HepG2 (cell line): ENCODE results near the gene CD151. TPM values are rescaled to one million over a fixed set of nuclear protein-coding genes. Genes with fewer than 3 reads are reported as not detected.

ENCODE experiments used
- ATF7-NPFF ChIP-seq: sonication (generic); formaldehyde crosslinking; IDR thresholded peaks from 2 replicates; pipeline ENCODE4 v1.8.1; 2023; ENCODE audit warnings: mild to moderate bottlenecking, low read depth, missing genetic modification reagents, moderate library complexity
- GATAD1 ChIP-seq: IDR thresholded peaks from 2 replicates; pipeline ENCODE4 v1.6.1; 2016; ENCODE audit warnings: missing genetic modification reagents, missing compliant biosample characterization
- GFI1 ChIP-seq: sonication (generic); formaldehyde crosslinking; IDR thresholded peaks from 2 replicates; pipeline ENCODE4 v1.5.0; 2020; ENCODE audit warnings: missing genetic modification reagents, mild to moderate bottlenecking, borderline replicate concordance
- HHEX ChIP-seq: IDR thresholded peaks from 2 replicates; pipeline ENCODE4 v1.6.1; 2016; ENCODE audit warnings: control low read depth
- HNRNPLL ChIP-seq: fragments of 200-400 bp; formaldehyde crosslinking; IDR thresholded peaks from 2 replicates; pipeline ENCODE4 v1.6.1; 2017; ENCODE audit warnings: mild to moderate bottlenecking, low read depth, low read length; ENCODE audit not compliant: poor library complexity, severe bottlenecking
- KAT8 ChIP-seq: IDR thresholded peaks from 2 replicates; pipeline ENCODE4 v1.6.1; 2016; ENCODE audit warnings: missing genetic modification reagents, missing compliant biosample characterization
- KLF16 ChIP-seq, 2 experiments: sonication (generic) in 1 of 2; formaldehyde crosslinking in 1 of 2; IDR thresholded peaks; 2 replicates each; pipeline versions ENCODE4 v1.6.1 to v1.8.0; 2016 to 2023; ENCODE audit warnings: missing genetic modification reagents in 2 of 2, missing compliant biosample characterization in 1 of 2
- MXD3 ChIP-seq: IDR thresholded peaks from 2 replicates; pipeline ENCODE4 v1.6.1; 2016; ENCODE audit warnings: mild to moderate bottlenecking, missing biosample characterization, missing genetic modification reagents
- NR1H2 ChIP-seq: sonication (generic); formaldehyde crosslinking; IDR thresholded peaks from 2 replicates; pipeline ENCODE4 v1.8.1; 2022; ENCODE audit warnings: low read depth, missing genetic modification reagents, borderline replicate concordance
- SMAD3 ChIP-seq: sonication (generic); formaldehyde crosslinking; IDR thresholded peaks from 2 replicates; pipeline ENCODE4 v1.4.0; 2020; ENCODE audit warnings: missing genetic modification reagents
- SMARCE1 ChIP-seq: fragments of 450-650 bp; IDR thresholded peaks from 2 replicates; pipeline ENCODE4 v1.6.1; 2017; ENCODE audit warnings: borderline replicate concordance
- SP2 ChIP-seq: sonication (generic); formaldehyde crosslinking; IDR thresholded peaks from 2 replicates; pipeline ENCODE4 v1.5.1; 2020; ENCODE audit warnings: mild to moderate bottlenecking, missing genetic modification reagents
- XBP1 ChIP-seq: sonication (generic); formaldehyde crosslinking; IDR thresholded peaks from 2 replicates; pipeline ENCODE4 v1.5.0; 2020; ENCODE audit warnings: missing genetic modification reagents
- YY1 ChIP-seq: IDR thresholded peaks from 2 replicates; pipeline ENCODE4 v1.6.1; 2011; ENCODE audit warnings: low read length, low read depth, moderate library complexity, mild to moderate bottlenecking; ENCODE audit not compliant: insufficient read depth, insufficient replicate concordance
- ZKSCAN1 ChIP-seq: fragments of 150-350 bp; IDR thresholded peaks from 2 replicates; pipeline ENCODE4 v1.6.1; 2014; ENCODE audit warnings: low read length
- ZMAT3 ChIP-seq: sonication (generic); formaldehyde crosslinking; conservative IDR thresholded peaks from 2 replicates; pipeline ENCODE4 v1.7.0; 2021; ENCODE audit warnings: missing genetic modification reagents
- ZMYM4 ChIP-seq: sonication (generic); formaldehyde crosslinking; IDR thresholded peaks from 2 replicates; pipeline ENCODE4 v1.8.1; 2023; ENCODE audit warnings: mild to moderate bottlenecking, missing genetic modification reagents
- ZNF17 ChIP-seq: sonication (generic); formaldehyde crosslinking; IDR thresholded peaks from 2 replicates; pipeline ENCODE4 v1.5.0; 2020; ENCODE audit warnings: mild to moderate bottlenecking, missing genetic modification reagents
- ZNF343 ChIP-seq: sonication (generic); formaldehyde crosslinking; IDR thresholded peaks from 2 replicates; pipeline ENCODE4 v1.4.0; 2020; ENCODE audit warnings: mild to moderate bottlenecking, missing genetic modification reagents
- ZNF382 ChIP-seq: sonication (generic); formaldehyde crosslinking; IDR thresholded peaks from 2 replicates; pipeline ENCODE4 v1.5.0; 2020; ENCODE audit warnings: missing genetic modification reagents, mild to moderate bottlenecking, borderline replicate concordance
- ZNF383 ChIP-seq: sonication (generic); formaldehyde crosslinking; IDR thresholded peaks from 2 replicates; pipeline ENCODE4 v1.4.0; 2020; ENCODE audit warnings: missing genetic modification reagents, mild to moderate bottlenecking, borderline replicate concordance
- ZNF44 ChIP-seq: sonication (generic); formaldehyde crosslinking; IDR thresholded peaks from 2 replicates; pipeline ENCODE4 v1.5.1; 2020; ENCODE audit warnings: mild to moderate bottlenecking, missing genetic modification reagents
- ZNF792 ChIP-seq: IDR thresholded peaks from 2 replicates; pipeline ENCODE4 v1.6.1; 2016
- polyA plus RNA-seq, 8 experiments: library from polyadenylated mRNA; depleted of rRNA in 3 of 8; stranded (reverse) in 7 of 8; unstranded in 1 of 8; fragments of >200 nt; fragmentation: Illumina TruSeq in 4 of 8; extraction: Trizol in 4 of 8; gene quantifications; 2 replicates each; pipeline versions ENCODE4 v1.2.1 to v1.2.3, GENCODE V29; 2011 to 2016; ENCODE audit warnings: low read depth in 4 of 8, missing spikeins in 1 of 8, mixed read lengths in 1 of 8; ENCODE audit not compliant: insufficient read depth in 1 of 8
- total RNA-seq, 5 experiments: library from RNA; depleted of rRNA; stranded (reverse); fragments of >200 nt; fragmentation: Illumina TruSeq; extraction: Trizol; gene quantifications; 2 replicates each; pipeline ENCODE4 v1.2.3, GENCODE V29; 2016; ENCODE audit warnings: low read depth in 1 of 5
- TF ChIP-seq, protein P1 (sequence below): sonication (generic); formaldehyde crosslinking; IDR thresholded peaks from 2 replicates; pipeline ENCODE4 v1.9.0; 2021; ENCODE audit warnings: mild to moderate bottlenecking, missing genetic modification reagents
- TF ChIP-seq, protein P2 (sequence below): sonication (generic); formaldehyde crosslinking; IDR thresholded peaks from 2 replicates; pipeline ENCODE4 v1.5.0; 2020; ENCODE audit warnings: missing genetic modification reagents

Gene CD151
- total and polyA plus RNA-seq, 2 of the 13 experiments (the other 11 are each of a cell fraction or from before 2014, with no cell fraction given) = 125 to 197 TPM

GRCh38 chr11:832529-833113 lies at the start of gene CD151 (continued):
- TF ChIP-seq, protein P1, sequence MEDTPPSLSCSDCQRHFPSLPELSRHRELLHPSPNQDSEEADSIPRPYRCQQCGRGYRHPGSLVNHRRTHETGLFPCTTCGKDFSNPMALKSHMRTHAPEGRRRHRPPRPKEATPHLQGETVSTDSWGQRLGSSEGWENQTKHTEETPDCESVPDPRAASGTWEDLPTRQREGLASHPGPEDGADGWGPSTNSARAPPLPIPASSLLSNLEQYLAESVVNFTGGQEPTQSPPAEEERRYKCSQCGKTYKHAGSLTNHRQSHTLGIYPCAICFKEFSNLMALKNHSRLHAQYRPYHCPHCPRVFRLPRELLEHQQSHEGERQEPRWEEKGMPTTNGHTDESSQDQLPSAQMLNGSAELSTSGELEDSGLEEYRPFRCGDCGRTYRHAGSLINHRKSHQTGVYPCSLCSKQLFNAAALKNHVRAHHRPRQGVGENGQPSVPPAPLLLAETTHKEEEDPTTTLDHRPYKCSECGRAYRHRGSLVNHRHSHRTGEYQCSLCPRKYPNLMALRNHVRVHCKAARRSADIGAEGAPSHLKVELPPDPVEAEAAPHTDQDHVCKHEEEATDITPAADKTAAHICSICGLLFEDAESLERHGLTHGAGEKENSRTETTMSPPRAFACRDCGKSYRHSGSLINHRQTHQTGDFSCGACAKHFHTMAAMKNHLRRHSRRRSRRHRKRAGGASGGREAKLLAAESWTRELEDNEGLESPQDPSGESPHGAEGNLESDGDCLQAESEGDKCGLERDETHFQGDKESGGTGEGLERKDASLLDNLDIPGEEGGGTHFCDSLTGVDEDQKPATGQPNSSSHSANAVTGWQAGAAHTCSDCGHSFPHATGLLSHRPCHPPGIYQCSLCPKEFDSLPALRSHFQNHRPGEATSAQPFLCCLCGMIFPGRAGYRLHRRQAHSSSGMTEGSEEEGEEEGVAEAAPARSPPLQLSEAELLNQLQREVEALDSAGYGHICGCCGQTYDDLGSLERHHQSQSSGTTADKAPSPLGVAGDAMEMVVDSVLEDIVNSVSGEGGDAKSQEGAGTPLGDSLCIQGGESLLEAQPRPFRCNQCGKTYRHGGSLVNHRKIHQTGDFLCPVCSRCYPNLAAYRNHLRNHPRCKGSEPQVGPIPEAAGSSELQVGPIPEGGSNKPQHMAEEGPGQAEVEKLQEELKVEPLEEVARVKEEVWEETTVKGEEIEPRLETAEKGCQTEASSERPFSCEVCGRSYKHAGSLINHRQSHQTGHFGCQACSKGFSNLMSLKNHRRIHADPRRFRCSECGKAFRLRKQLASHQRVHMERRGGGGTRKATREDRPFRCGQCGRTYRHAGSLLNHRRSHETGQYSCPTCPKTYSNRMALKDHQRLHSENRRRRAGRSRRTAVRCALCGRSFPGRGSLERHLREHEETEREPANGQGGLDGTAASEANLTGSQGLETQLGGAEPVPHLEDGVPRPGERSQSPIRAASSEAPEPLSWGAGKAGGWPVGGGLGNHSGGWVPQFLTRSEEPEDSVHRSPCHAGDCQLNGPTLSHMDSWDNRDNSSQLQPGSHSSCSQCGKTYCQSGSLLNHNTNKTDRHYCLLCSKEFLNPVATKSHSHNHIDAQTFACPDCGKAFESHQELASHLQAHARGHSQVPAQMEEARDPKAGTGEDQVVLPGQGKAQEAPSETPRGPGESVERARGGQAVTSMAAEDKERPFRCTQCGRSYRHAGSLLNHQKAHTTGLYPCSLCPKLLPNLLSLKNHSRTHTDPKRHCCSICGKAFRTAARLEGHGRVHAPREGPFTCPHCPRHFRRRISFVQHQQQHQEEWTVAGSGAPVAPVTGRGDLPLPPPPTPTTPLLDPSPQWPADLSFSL (CRISPR knock-in tag) = no peak
- TF ChIP-seq ZNF343 (CRISPR knock-in tag) (no peak), HNRNPLL (no peak), KLF16 (CRISPR knock-in tag; IDR thresholded peaks at IDR 0.05) (no peak), ZNF44 (CRISPR knock-in tag) (no peak), GFI1 (CRISPR knock-in tag) (no peak), KAT8 (no peak), NR1H2 (CRISPR knock-in tag) (no peak), MXD3 (CRISPR knock-in tag) (no peak), GATAD1 (CRISPR knock-in tag) (no peak), ZMYM4 (CRISPR knock-in tag) (no peak), ZNF382 (CRISPR knock-in tag) (no peak), SP2 (CRISPR knock-in tag) (no peak), HHEX (CRISPR knock-in tag) (no peak), ZKSCAN1 (no peak), ZNF792 (CRISPR knock-in tag) (no peak), SMARCE1 (no peak), SMAD3 (CRISPR knock-in tag) (no peak), ATF7-NPFF (CRISPR knock-in tag) (no peak), XBP1 (CRISPR knock-in tag) (no peak), ZNF383 (CRISPR knock-in tag) (no peak), ZNF17 (CRISPR knock-in tag) (no peak), ZMAT3 (CRISPR knock-in tag) (no peak), YY1 (no peak)
- TF ChIP-seq, protein P2, sequence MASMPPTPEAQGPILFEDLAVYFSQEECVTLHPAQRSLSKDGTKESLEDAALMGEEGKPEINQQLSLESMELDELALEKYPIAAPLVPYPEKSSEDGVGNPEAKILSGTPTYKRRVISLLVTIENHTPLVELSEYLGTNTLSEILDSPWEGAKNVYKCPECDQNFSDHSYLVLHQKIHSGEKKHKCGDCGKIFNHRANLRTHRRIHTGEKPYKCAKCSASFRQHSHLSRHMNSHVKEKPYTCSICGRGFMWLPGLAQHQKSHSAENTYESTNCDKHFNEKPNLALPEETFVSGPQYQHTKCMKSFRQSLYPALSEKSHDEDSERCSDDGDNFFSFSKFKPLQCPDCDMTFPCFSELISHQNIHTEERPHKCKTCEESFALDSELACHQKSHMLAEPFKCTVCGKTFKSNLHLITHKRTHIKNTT (CRISPR knock-in tag) = no peak
